Naive thymus-derived CD4-positive, alpha-beta T cell (primary cell): ENCODE results near the gene MAN1A1. TPM values are rescaled to one million over a fixed set of nuclear protein-coding genes. Genes with fewer than 3 reads are reported as not detected.
A peak's percentile ranks its signal among the peaks of the same experiment; 100 is the strongest.

ENCODE experiments used
- ATAC-seq: fragments of 150-1000 bp; cut with Tn5 transposase; 2 replicates; pipeline ENCODE4 v1.10.0; 2021; ENCODE audit warnings: mild to moderate bottlenecking, moderate library complexity
- CTCF ChIA-PET: fragments of 350-600 bp; sonication (Branson Sonifier 250); formaldehyde crosslinking; loops from one replicate; lab custom pipeline; 2021; ENCODE audit warnings: antibody characterized with exemption; lab: Charles Lee
- POLR2A ChIA-PET: fragments of 350-600 bp; sonication (Branson Sonifier 250); formaldehyde crosslinking; loops from one replicate; lab custom pipeline; 2021; ENCODE audit warnings: antibody characterized with exemption, inconsistent platforms; lab: Charles Lee
- DNase-seq, 9 donors: peaks; one replicate each; pipeline versions ENCODE4 v3.0.0 to v3.0.0-alpha.2; 2020 to 2022; ENCODE audit warnings: mixed read lengths in 1 of 9
- H3K27ac ChIP-seq: one replicate; pipeline ENCODE4 v1.7.0; 2013; ENCODE audit warnings: mild to moderate bottlenecking, low read depth, low read length, moderate library complexity
- H3K27me3 ChIP-seq, 2 donors: one replicate each; pipeline ENCODE4 v1.7.0; 2013; ENCODE audit warnings: low read length in 2 of 2, mild to moderate bottlenecking in 2 of 2, moderate library complexity in 2 of 2; ENCODE audit not compliant: control insufficient read depth in 2 of 2, insufficient read depth in 2 of 2
- H3K36me3 ChIP-seq, 3 experiments: 1 replicate in 2 of 3; 2 replicates in 1 of 3; pipeline ENCODE4 v1.7.0; 2013; ENCODE audit warnings: low read length in 3 of 3, mild to moderate bottlenecking in 3 of 3, moderate library complexity in 1 of 3; ENCODE audit not compliant: insufficient read depth in 3 of 3, control insufficient read depth in 2 of 3
- H3K4me1 ChIP-seq, 2 donors: one replicate each; pipeline ENCODE4 v1.7.0; 2013; ENCODE audit warnings: low read length in 2 of 2, mild to moderate bottlenecking in 2 of 2, moderate library complexity in 1 of 2; ENCODE audit not compliant: control insufficient read depth in 2 of 2, insufficient read depth in 2 of 2
- H3K4me3 ChIP-seq: 2 replicates; pipeline ENCODE4 v1.7.0; 2013; ENCODE audit warnings: mild to moderate bottlenecking, low read length
- H3K9me3 ChIP-seq, 3 experiments: 1 replicate in 2 of 3; 2 replicates in 1 of 3; pipeline ENCODE4 v1.7.0; 2013; ENCODE audit warnings: low read length in 3 of 3; ENCODE audit not compliant: control insufficient read depth in 2 of 3
- H3K27ac Mint-ChIP-seq, 9 donors: one replicate each; pipeline ENCODE4 v1.8.0; 2020 to 2022; ENCODE audit warnings: mixed read lengths in 9 of 9, mild to moderate bottlenecking in 8 of 9, moderate library complexity in 5 of 9, inconsistent platforms in 2 of 9
- H3K27me3 Mint-ChIP-seq, 5 donors: one replicate each; pipeline ENCODE4 v1.8.0; 2021 to 2022; ENCODE audit warnings: mixed read lengths in 5 of 5, mild to moderate bottlenecking in 1 of 5
- H3K36me3 Mint-ChIP-seq, 5 donors: one replicate each; pipeline ENCODE4 v1.8.0; 2020 to 2022; ENCODE audit warnings: mixed read lengths in 5 of 5, mild to moderate bottlenecking in 3 of 5, inconsistent platforms in 1 of 5
- H3K4me1 Mint-ChIP-seq, 7 donors: one replicate each; pipeline ENCODE4 v1.8.0; 2020 to 2022; ENCODE audit warnings: mixed read lengths in 7 of 7, mild to moderate bottlenecking in 3 of 7, inconsistent platforms in 1 of 7
- H3K4me3 Mint-ChIP-seq, 10 donors: one replicate each; pipeline ENCODE4 v1.8.0; 2020 to 2022; ENCODE audit warnings: mild to moderate bottlenecking in 10 of 10, mixed read lengths in 10 of 10, moderate library complexity in 6 of 10, inconsistent platforms in 2 of 10
- H3K9me3 Mint-ChIP-seq, 11 donors: one replicate each; pipeline ENCODE4 v1.8.0; 2020 to 2022; ENCODE audit warnings: mixed read lengths in 11 of 11, mild to moderate bottlenecking in 4 of 11, inconsistent platforms in 1 of 11, moderate library complexity in 1 of 11
- intact Hi-C, 2 donors: fragments of 100-400 bp; cut with micrococcal nuclease; formaldehyde crosslinking; loops; one replicate each; pipeline ENCODE4 v1.15.1; 2023
- polyA plus RNA-seq, 2 donors: library from polyadenylated mRNA; unstranded; fragments of 300-500 nt; fragmentation: Illumina TruSeq; gene quantifications; one replicate each; pipeline ENCODE4 v1.2.3, GENCODE V29; 2021
- total RNA-seq, 6 experiments: library from RNA in 5 of 6; stranded (reverse) in 5 of 6; gene quantifications; 1 replicate in 5 of 6; 2 replicates in 1 of 6; pipeline ENCODE4 v1.2.3 and lab custom pipeline; 2021 to 2026

Gene MAN1A1
- total and polyA plus RNA-seq, 7 experiments from 2014 or later, result 5.4 to 22.3 (median 8.4) TPM

DNA sequence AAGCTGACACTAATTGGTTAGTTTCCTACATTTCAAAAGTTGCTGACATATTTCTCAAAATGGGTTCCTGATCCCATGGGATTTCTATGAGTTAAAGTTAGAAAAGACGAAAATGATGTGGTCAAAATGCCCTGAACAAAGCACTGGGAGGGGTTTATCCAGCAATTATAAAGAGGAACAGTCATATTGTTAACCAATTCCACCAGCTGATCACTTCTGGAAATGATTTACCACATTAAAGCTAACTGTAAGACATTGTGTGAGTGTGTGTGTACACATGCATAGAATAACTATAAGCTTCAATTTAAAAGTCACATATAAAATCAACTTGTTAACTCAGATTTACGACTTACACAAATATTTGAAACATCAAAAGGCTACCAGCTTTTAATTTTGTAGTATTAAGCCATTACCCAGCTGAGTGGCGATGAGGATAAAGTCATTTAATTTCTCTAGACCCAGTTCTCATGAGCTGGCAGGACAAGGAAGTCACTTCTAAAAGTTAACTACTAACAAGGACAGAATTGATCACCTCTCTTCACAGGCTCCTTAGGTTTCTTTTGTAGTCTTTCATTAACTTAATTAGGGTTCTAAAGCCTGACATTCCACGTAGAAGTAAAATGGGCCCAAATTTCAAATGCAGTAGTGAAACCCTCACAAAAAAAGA, 40.4 kb downstream of the MAN1A1 start:
- Histone ChIP-seq H3K27me3 (no peaks in the 10 kb centered on the region), H3K9me3 (no peaks in the 10 kb centered on the region), H3K27ac (no peak overlapping the region), H3K36me3 (no peaks in the 10 kb centered on the region), H3K4me1 (peaks cover 17 to 20% of the 10 kb centered on the region in 2 donors), H3K4me3 (no peak overlapping the region)
- ChIA-PET POLR2A (no interaction called here), CTCF (no interaction called here)
- Mint-ChIP-seq H3K36me3 (peaks cover 0 to 16% (median 4%) of the 10 kb centered on the region in 5 donors), H3K27me3 (no peaks in the 10 kb centered on the region), H3K27ac (peak overlapping the region in 1 of 9 donors; percentile 26), H3K4me3 (no peak overlapping the region), H3K4me1 (peaks cover 15 to 56% (median 22%) of the 10 kb centered on the region in 7 donors), H3K9me3 (peaks cover 0 to 2% (median 0%) of the 10 kb centered on the region in 11 donors)
- no peak for ATAC-seq
- DNase-seq, result no peak
- intact Hi-C loops, result no loop called here

DNA sequence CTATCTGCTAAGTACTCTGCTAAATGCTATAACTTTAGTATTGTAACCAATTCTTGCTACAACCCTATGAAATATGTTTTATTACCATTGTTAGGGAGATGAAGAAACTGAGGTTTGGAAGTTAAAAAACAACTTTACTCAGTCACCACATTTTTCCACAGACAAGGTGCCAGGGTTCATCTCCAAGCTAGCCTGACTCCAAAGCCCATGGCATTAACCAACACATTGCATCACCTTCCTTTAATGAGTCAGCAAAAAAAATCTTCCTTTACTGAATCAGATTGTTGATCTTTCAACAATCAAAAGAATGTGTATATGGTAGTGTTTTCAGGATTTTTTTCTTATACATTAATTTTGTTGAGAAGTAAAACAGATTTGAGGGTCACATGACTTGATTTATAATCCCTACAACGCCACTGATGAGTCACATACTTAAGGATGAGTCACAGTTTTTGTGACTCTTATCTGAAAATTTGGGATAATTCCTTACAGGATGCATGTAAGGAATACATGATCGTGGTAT, 41.5 kb downstream of the MAN1A1 start:
- CTCF ChIA-PET, result no interaction called here
- intact Hi-C loops, result no loop called here
- Mint-ChIP-seq H3K4me1 (peaks cover 5 to 52% (median 13%) of the 10 kb centered on the region in 7 donors), H3K36me3 (peaks cover 0 to 23% (median 11%) of the 10 kb centered on the region in 5 donors), H3K4me3 (no peak overlapping the region), H3K9me3 (peaks cover 0 to 2% (median 0%) of the 10 kb centered on the region in 11 donors), H3K27ac (no peak overlapping the region), H3K27me3 (no peaks in the 10 kb centered on the region)
- Histone ChIP-seq H3K4me1 (peaks cover 7 to 9% of the 10 kb centered on the region in 2 donors), H3K9me3 (no peaks in the 10 kb centered on the region), H3K4me3 (no peak overlapping the region), H3K27me3 (no peaks in the 10 kb centered on the region), H3K27ac (no peak overlapping the region), H3K36me3 (no peaks in the 10 kb centered on the region)
- DNase-seq (no peak), ATAC-seq (no peak)
- POLR2A ChIA-PET, result no interaction called here

DNA sequence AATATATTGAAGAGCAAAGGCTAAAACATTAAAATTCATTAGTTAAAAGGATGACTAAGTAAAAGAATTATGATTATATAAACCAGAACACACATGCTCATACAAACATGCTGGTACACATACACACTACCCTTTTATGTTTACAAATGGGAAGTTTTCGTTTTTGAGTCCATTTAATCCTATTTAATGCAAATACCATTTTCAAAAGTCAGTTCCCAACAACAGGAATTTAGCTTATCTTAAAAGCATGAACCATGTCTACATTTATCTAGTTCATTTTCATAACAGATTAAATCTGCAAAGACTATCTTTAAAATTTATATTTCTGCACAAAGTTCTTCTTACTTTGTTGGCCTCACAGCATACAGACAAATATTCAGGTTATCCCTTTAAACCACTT, 42.5 kb downstream of the MAN1A1 start:
- no peaks in the 10 kb centered on the region for H3K4me1 ChIP-seq
- peaks cover 0 to 2% (median 0%) of the 10 kb centered on the region in 11 donors for H3K9me3 Mint-ChIP-seq
- ChIA-PET POLR2A (no interaction called here), CTCF (no interaction called here)
- intact Hi-C loops, result no loop called here
- no peak overlapping the region for H3K27ac Mint-ChIP-seq
- H3K27me3 ChIP-seq, result no peaks in the 10 kb centered on the region
- H3K27me3 Mint-ChIP-seq, result no peaks in the 10 kb centered on the region
- ATAC-seq (no peak), DNase-seq (no peak)
- H3K4me1 Mint-ChIP-seq, result peaks cover 0 to 44% (median 3%) of the 10 kb centered on the region in 7 donors
- H3K4me3 ChIP-seq, result no peak overlapping the region
- no peak overlapping the region for H3K27ac ChIP-seq
- no peaks in the 10 kb centered on the region for H3K36me3 ChIP-seq
- H3K4me3 Mint-ChIP-seq, result no peak overlapping the region
- H3K36me3 Mint-ChIP-seq, result peaks cover 0 to 29% (median 16%) of the 10 kb centered on the region in 5 donors
- no peaks in the 10 kb centered on the region for H3K9me3 ChIP-seq

- no peaks in the 10 kb centered on the region for H3K4me1 ChIP-seq
- H3K36me3 Mint-ChIP-seq, result peaks cover 0 to 29% (median 16%) of the 10 kb centered on the region in 5 donors
- no peak overlapping the region for H3K4me3 ChIP-seq
- no peaks in the 10 kb centered on the region for H3K36me3 ChIP-seq
- H3K27ac Mint-ChIP-seq, result no peak overlapping the region
- intact Hi-C loops, result no loop called here
- ATAC-seq (no peak), DNase-seq (no peak)
- H3K4me3 Mint-ChIP-seq, result no peak overlapping the region
- peaks cover 0 to 40% (median 0%) of the 10 kb centered on the region in 7 donors for H3K4me1 Mint-ChIP-seq
- H3K9me3 ChIP-seq, result no peaks in the 10 kb centered on the region
- ChIA-PET CTCF (no interaction called here), POLR2A (no interaction called here)
- no peaks in the 10 kb centered on the region for H3K27me3 ChIP-seq
- H3K9me3 Mint-ChIP-seq, result peaks cover 0 to 2% (median 0%) of the 10 kb centered on the region in 11 donors
- H3K27me3 Mint-ChIP-seq, result no peaks in the 10 kb centered on the region
- H3K27ac ChIP-seq, result no peak overlapping the region
These were observed 43.1 kb downstream of the MAN1A1 start for GRCh38 chr6:119306396-119306968.

DNA sequence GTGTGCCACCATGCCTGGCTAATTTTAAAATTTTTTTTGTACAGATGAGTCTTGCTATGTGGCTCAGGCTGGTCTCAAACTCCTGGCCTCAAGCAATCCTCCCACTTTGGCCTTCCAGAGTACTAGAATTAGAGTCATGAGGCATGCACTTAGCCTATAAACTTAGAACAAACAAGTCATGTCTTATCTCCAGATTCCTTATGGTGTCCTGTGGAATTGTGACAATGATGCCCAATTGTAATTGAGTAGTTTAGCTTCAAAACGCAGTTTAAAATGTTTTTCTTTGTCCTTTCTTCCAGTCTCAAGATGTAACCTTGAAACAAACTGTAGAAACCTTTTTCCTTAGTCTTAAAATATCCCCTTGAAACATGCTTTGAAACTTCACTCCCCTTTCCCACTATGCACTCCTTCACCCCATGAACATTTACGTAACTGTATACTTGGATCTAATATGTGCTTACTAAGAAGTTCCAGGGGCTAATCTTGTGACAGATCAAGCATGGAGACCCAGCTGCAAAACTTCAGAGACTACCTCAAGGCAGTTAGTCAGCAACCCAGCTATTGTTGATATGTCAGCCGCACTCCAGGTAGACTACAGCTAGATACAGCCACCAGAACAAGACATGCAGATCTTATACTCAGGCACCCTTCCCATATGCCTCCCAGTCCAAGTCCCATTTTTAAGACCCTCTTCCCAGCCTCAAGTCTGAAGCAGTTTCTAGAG, 46.2 kb downstream of the MAN1A1 start:
- ATAC-seq (no peak), DNase-seq (no peak)
- Mint-ChIP-seq H3K27ac (no peak overlapping the region), H3K4me1 (peaks cover 0 to 19% (median 0%) of the 10 kb centered on the region in 7 donors), H3K4me3 (no peak overlapping the region), H3K27me3 (no peaks in the 10 kb centered on the region), H3K9me3 (no peaks in the 10 kb centered on the region), H3K36me3 (peaks cover 0 to 30% (median 19%) of the 10 kb centered on the region in 5 donors)
- no peaks in the 10 kb centered on the region for H3K36me3 ChIP-seq
- ChIA-PET POLR2A (no interaction called here), CTCF (no interaction called here)
- intact Hi-C loops, result no loop called here
- no peaks in the 10 kb centered on the region for H3K27me3 ChIP-seq
- H3K4me3 ChIP-seq, result no peak overlapping the region
- no peaks in the 10 kb centered on the region for H3K4me1 ChIP-seq
- no peak overlapping the region for H3K27ac ChIP-seq
- H3K9me3 ChIP-seq, result no peaks in the 10 kb centered on the region

DNA sequence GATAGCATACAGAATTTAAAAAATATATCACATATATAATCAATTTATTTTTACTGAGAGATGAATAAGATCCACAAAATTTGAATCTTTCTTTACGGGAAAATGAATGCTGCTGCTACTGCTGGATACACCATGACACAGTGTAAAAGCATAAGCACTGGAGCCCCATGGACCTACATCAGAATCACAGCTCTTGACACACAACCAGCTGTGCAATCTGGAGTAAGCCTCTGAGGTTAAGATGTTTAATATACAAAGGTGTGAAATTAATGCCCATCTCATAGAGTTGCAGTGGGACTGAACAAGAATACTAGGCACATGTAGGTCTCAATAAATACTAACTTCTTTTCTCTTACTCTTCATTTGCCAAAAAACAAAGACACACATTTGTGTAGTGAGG, 48.1 kb downstream of the MAN1A1 start:
- ChIA-PET CTCF (no interaction called here), POLR2A (no interaction called here)
- H3K36me3 Mint-ChIP-seq, result peaks cover 0 to 28% (median 20%) of the 10 kb centered on the region in 5 donors
- Histone ChIP-seq H3K4me3 (no peak overlapping the region), H3K27me3 (no peaks in the 10 kb centered on the region), H3K4me1 (no peaks in the 10 kb centered on the region), H3K9me3 (no peaks in the 10 kb centered on the region), H3K36me3 (no peaks in the 10 kb centered on the region), H3K27ac (no peak overlapping the region)
- ATAC-seq, result no peak
- no peak overlapping the region for H3K4me3 Mint-ChIP-seq
- H3K4me1 Mint-ChIP-seq, result peaks cover 0 to 20% (median 0%) of the 10 kb centered on the region in 7 donors
- intact Hi-C loops, result no loop called here
- no peaks in the 10 kb centered on the region for H3K9me3 Mint-ChIP-seq
- no peak for DNase-seq
- H3K27ac Mint-ChIP-seq, result no peak overlapping the region
- no peaks in the 10 kb centered on the region for H3K27me3 Mint-ChIP-seq
